ENCODE results near the gene INTS1.

DNA sequence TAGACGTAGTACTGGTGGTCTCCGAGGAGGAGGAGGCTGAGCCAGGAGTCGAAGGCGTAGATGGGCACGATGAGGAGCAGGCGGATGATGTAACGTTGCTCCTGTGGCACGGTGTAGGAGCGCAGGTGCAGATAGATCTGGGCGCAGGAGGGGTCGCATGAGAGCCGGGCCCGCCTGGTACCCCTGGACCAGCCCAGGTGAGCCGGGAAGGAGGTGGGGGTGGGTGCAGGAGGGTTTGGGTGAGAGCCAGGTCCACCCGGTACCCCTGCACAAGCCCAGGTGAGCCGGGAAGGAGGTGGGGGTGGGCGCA is 46.6 kb upstream of the INTS1 start:
- TF ChIP-seq SP1 (IDR thresholded peaks at IDR 0.05) = no peak
- no peak for TF ChIP-seq FOXM1 (IDR thresholded peaks at IDR 0.05; ENCODE audit: borderline replicate concordance)
- no peak for TF ChIP-seq FOXK2 (IDR thresholded peaks at IDR 0.05)
